Activated CD4-positive, CD25-positive, alpha-beta regulatory T cell (primary cell): Measurements from ENCODE around the gene THADA.

ENCODE experiments used
- DNase-seq, 4 experiments: peaks; one replicate each; lab custom pipeline; 2025; lab: John Stamatoyannopoulos, UW

The THADA gene

GRCh38 chr2:43274055-43274454 is 321.8 kb downstream of the THADA start:
- no peak for DNase-seq

DNA sequence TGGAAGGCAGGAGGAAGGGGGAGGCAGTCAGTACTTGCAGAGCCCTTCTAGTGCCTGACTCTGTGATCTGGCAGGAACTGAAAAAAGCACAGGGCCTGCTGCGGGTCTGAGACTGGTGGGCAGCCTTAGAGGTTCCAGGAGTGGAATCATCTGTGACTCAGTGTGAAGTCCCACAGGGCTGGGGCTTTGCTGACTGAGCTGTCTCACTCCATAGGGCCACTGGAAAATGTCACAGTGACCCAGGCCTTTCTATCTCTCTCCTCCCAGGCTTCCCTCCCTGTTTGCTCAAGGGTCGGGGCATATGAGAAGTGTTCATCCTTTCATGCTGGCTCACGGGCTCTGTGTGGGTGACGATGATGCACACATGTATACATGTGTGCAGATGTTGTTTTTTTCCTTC is 322.3 kb downstream of the THADA start:
- no peak for DNase-seq

- DNase-seq = no peak
Measured at GRCh38 chr2:43270930-43271615, 324.8 kb downstream of the THADA start.

- no peak for DNase-seq
Measured at GRCh38 chr2:43270461-43270860, 325.4 kb downstream of the THADA start.

GRCh38 chr2:43269706-43270105 is 326.1 kb downstream of the THADA start:
- no peak for DNase-seq

- no peak for DNase-seq
Measured at GRCh38 chr2:43269074-43269572, 326.7 kb downstream of the THADA start.

GRCh38 chr2:43268066-43268953 is 327.5 kb downstream of the THADA start:
- no peak for DNase-seq

DNA sequence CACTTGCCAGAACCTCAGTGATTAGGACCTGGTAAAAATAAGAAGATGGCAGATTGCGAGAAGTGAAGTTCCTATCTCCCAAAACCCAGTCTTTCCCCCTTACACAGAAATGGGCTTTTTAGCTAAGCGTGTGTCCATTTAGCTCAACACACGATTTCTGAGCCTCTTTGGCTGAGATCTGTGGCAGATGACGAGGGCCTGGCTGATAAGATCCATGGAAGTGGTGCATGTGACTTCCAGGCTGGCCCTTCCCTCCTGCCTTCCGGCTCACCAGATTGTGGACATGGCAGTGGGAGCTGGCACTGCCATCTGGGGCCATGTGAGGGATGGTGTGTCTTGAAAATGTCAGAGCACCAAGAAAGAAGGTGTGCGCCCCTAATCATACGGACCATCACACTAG is 328.5 kb downstream of the THADA start:
- no peak for DNase-seq

GRCh38 chr2:43266711-43267111 is 329.1 kb downstream of the THADA start:
- DNase-seq = no peak

GRCh38 chr2:43265421-43265820 is 330.4 kb downstream of the THADA start:
- no peak for DNase-seq

GRCh38 chr2:43265001-43265400 is 330.8 kb downstream of the THADA start:
- no peak for DNase-seq

DNA sequence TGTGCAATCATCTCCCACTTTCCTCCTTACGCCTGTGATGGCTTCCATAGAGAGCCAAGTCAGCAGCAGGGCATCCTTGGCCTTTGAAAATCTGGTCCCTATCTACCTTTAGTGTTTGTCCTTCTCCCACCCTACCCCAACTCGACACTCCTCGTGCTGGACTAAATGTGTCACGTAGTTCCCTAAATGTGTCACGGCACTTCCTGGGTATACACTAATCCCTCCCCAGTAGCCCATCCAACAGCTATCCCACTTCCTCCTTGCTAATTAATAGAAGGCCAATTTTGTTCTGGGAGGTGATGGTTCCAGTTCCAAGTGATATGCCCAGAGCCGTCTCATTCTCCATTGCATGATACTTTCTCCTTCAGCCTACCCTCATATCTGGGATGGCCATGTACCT is 332.9 kb downstream of the THADA start:
- no peak for DNase-seq

DNA sequence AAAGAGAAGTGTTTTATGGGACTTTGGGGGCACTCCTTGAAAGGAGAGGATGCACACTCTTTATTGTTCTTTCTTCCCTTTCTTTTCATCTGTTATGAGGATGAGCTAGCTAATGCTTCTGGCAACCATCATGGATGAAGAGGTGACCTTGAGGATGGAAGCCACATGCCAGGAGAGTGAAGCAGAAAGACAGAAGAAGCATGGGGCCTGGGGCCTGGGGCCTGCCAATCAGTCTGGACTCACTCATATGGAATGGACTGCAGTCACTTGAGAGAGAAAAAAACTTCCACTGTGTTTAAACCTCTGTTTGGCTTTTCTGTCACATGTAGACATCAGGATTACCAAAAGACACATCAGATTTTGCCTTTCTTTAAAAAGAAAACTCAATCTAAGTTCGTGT is 333.6 kb downstream of the THADA start:
- DNase-seq = no peak

- DNase-seq = no peak
Measured at GRCh38 chr2:43259512-43259911, 336.3 kb downstream of the THADA start.

GRCh38 chr2:43258547-43259156 is 337.2 kb downstream of the THADA start:
- no peak for DNase-seq

- DNase-seq = no peak
Measured at GRCh38 chr2:43255296-43255910, 340.4 kb downstream of the THADA start.

DNA sequence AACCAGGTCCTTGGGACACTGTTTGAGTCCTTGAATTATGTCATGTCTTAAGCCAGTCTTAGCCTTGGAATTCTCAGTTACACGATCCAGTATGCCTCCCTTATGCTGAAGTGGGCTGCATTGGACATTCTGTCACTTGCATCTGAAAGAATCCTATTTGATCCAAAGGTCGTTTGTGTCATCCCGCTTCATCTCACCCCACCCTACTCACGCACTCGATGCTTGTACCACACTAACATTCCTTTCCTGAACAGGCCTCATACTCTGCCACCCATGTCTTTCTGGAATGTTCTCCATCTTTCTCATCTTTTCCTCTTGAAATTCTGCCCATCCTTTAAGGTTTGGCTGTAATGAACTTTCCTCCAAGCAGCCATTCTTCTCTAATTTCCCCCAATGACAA is 341.5 kb downstream of the THADA start:
- no peak for DNase-seq

- no peak for DNase-seq
Measured at GRCh38 chr2:43251171-43251731, 344.6 kb downstream of the THADA start.

DNA sequence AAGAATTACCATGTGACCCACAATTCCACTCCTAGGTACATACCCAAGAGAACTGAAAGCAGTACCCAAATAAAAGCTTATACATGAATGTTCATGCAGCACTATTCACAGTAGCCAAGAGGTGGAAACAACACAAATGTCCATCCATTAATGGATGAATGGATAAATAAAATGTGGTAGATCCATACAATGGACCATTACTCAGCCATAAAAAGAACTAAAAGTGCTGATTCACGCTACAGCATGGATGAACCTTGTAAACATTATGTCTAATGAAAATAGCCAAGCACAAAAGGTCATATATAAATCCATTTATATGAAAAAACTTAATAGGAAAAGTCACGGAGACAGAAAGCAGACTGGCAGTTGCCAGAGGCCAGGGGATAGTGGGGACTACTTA is 345.8 kb downstream of the THADA start:
- no peak for DNase-seq

DNA sequence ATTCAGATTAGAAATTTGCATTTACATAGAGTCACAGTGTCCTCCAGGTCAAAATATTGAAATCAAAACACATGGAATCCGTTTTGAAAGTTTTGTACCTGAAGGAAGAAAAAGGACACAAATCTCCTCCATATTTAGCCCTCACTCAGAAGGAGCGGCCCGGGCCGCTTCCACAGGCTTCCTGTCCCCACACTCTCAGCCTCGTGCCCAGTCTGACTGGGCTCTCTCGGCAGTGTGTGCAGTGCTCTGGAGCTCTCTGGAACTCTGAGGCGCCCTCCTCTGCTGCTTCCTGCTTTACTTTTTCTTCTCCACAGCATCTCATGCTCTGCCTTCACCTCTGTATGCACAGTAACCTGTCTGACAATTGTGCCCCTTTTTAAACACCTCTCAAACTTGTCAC is 347.2 kb downstream of the THADA start:
- DNase-seq = no peak

DNA sequence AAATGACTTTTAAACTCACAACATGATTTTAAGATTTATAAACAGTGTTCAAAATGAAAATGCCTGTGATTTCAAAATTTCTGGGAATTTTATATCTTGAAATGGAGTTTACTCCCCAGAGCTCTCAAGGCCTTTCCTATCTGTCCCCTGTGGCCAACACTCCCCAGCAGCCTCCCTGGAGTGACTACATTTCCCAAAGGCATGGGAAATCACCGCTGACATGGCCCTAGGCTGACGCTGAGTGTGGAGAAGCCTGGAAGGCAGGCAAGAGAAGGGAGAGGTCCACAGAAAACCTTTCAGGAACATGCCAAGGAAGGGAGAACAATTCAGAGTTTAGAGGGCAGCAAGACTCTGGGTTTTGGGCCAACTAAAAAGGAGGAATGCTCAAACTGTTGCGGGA is 349.2 kb downstream of the THADA start:
- no peak for DNase-seq

DNA sequence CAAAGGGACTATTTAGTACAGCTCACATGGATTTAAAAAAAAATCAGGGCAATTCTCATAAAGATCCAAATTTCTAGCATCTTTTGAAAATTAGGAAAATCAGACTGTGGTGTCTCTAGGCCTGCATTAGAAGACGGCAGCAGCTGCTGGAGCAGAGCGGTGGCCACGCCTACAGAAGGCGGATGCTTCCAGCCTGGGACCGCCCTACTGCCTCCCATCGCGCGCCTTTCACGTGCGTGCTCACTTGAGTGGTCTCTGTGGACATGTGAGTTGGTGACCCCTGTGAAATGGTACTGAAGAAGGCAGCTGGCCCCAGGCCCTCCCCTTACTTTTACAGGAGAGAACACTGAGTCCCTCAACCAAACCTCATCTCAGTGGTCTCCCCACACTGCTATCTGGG is 354.3 kb downstream of the THADA start:
- DNase-seq = no peak
